ENCODE results near the gene KRTAP5-2. TPM values are rescaled to one million over a fixed set of nuclear protein-coding genes. Genes with fewer than 3 reads are reported as not detected.

KRTAP5-2 gene
- total RNA-seq, 1 experiment from 2014 or later: not detected

DNA sequence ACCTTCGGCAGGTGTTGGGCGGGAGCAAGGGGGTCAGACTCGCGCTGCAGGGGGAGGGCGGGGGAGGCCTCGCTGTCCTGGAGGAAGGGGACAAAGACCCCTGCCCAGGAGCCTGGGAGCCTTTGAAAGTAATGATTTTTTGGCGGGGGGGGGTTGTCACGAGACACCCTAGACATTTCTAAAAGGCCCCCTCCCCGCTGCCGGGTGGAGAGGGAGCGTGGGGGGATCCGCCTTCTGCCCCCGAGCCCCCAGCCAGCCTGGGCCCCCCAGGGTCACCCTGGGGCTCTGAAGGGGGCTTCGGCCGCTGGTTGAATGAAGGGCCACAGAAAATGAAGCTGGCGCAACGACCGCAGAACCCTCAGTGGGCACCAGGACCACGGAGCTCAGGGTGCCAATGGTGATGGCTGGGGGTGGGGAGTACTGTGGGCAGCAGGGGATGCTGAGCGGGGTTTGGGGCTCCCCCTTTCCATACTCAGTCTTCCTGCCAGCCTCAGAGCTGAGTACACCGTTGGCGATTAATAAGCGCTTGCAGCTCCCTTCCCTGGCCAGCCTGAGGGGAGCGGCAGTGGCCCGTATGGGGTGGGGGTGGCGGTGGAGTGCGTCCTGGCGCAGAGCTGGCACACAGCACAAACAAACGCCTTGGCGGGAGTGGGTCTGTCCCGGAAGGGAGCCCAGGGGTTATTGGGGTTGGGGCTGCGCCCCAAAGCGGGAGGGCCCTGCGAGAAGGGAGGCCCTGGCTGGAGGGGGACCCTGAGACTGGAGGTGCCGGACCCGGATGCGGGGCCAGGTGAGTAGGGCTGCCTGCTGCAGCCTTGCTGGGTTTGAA, 24.8 kb downstream of the KRTAP5-2 start:
- Histone ChIP-seq H2BK5ac (ENCODE audit: insufficient read length, low read length) (no peak overlapping the region), H3K4me1 (ENCODE audit: insufficient read depth, low read length) (no peaks in the 10 kb centered on the region), H4K8ac (replicated peaks; ENCODE audit: insufficient read length, low read depth, low read length) (no peak overlapping the region), H3K9me3 (ENCODE audit: control insufficient read depth, low read depth, low read length) (no peaks in the 10 kb centered on the region), H3K23ac (ENCODE audit: insufficient read length, low read depth, low read length) (no peak overlapping the region), H2BK20ac (ENCODE audit: low read depth, low read length, poor library complexity, severe bottlenecking) (no peak overlapping the region), H4K91ac (ENCODE audit: insufficient read length, low read depth, low read length) (no peak overlapping the region), H3K56ac (ENCODE audit: insufficient read length, low read depth, low read length) (no peak overlapping the region), H3K79me2 (ENCODE audit: insufficient read depth, low read length) (no peaks in the 10 kb centered on the region), H3K14ac (ENCODE audit: insufficient read depth, low read length) (no peak overlapping the region), H3K27me3 (ENCODE audit: insufficient read depth, low read length) (peaks cover 19% of the 10 kb centered on the region), H3K9ac (ENCODE audit: extremely low read depth, insufficient read length, low read length) (no peak overlapping the region), H4K20me1 (ENCODE audit: control insufficient read depth, insufficient read depth, insufficient read length) (no peaks in the 10 kb centered on the region), H3K23me2 (ENCODE audit: insufficient read length, low read depth, low read length, poor library complexity, severe bottlenecking) (peaks cover 22% of the 10 kb centered on the region), H3K18ac (ENCODE audit: insufficient read length, low read depth, low read length) (peak overlapping the region; percentile 66), H2BK12ac (ENCODE audit: insufficient read length, low read depth, low read length) (no peak overlapping the region), H3T11ph (ENCODE audit: low read length) (no peak overlapping the region), H2AK5ac (ENCODE audit: insufficient read length, low read length) (no peak overlapping the region), H3K4me2 (ENCODE audit: insufficient read depth, insufficient read length, low read length) (peak overlapping the region; percentile 54), H3K27ac (ENCODE audit: insufficient read length, low read depth, low read length) (no peak overlapping the region), H2BK15ac (ENCODE audit: low read depth, low read length) (no peak overlapping the region), H2BK120ac (ENCODE audit: low read depth, low read length, poor library complexity, severe bottlenecking) (no peak overlapping the region), H4K5ac (ENCODE audit: insufficient read length, low read depth, low read length) (no peak overlapping the region), H2AFZ (ENCODE audit: low read length) (no peak overlapping the region), H3K79me1 (ENCODE audit: insufficient read depth, low read depth, low read length, poor library complexity, severe bottlenecking) (no peaks in the 10 kb centered on the region), H3K4ac (ENCODE audit: low read depth, low read length) (no peak overlapping the region)
- H3K4me1 Mint-ChIP-seq: peaks cover 17 to 31% of the 10 kb centered on the region in 2 experiments
- WGBS (ENCODE audit: extremely low coverage, insufficient read length, low lambda C conversion rate): no CpG with 5 or more reads among the region's 37 CpGs
- no peak overlapping the region for H3K27ac Mint-ChIP-seq
- peaks cover 3% of the 10 kb centered on the region in 2 experiments for H3K9me3 Mint-ChIP-seq
- H3K4me3 Mint-ChIP-seq: peak overlapping the region; percentile 41 to 63; a peak in 4 of 5 replicates
- DNase-seq: no peak
- TF ChIP-seq, protein P1, sequence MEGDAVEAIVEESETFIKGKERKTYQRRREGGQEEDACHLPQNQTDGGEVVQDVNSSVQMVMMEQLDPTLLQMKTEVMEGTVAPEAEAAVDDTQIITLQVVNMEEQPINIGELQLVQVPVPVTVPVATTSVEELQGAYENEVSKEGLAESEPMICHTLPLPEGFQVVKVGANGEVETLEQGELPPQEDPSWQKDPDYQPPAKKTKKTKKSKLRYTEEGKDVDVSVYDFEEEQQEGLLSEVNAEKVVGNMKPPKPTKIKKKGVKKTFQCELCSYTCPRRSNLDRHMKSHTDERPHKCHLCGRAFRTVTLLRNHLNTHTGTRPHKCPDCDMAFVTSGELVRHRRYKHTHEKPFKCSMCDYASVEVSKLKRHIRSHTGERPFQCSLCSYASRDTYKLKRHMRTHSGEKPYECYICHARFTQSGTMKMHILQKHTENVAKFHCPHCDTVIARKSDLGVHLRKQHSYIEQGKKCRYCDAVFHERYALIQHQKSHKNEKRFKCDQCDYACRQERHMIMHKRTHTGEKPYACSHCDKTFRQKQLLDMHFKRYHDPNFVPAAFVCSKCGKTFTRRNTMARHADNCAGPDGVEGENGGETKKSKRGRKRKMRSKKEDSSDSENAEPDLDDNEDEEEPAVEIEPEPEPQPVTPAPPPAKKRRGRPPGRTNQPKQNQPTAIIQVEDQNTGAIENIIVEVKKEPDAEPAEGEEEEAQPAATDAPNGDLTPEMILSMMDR (conservative IDR thresholded peaks at IDR 0.05): no peak
- peaks cover 79% of the 10 kb centered on the region for H3K27me3 Mint-ChIP-seq (ENCODE audit: low read depth)
- peaks cover 0 to 3% (median 0%) of the 10 kb centered on the region in 3 experiments; a peak in 3 of 7 replicates for H3K36me3 Mint-ChIP-seq (ENCODE audit: insufficient read depth in 1 of 3, low read depth in 3 of 3)

Data from H9 (cell line).